HG02981 (cell line): ENCODE data around the gene RUNX2.

ENCODE experiments used
- ATAC-seq: cut with Tn5 transposase; IDR thresholded peaks from one replicate; pipeline ENCODE4 v1.9.1; 2021; ENCODE audit warnings: mild to moderate bottlenecking, moderate library complexity; ENCODE audit not compliant: unreplicated experiment

Gene RUNX2

GRCh38 chr6:45509426-45509825 is 181.3 kb downstream of the RUNX2 start:
- ATAC-seq = no peak

GRCh38 chr6:45512717-45513116 is 184.6 kb downstream of the RUNX2 start:
- no peak for ATAC-seq

GRCh38 chr6:45513213-45513618 is 185.1 kb downstream of the RUNX2 start:
- no peak for ATAC-seq

GRCh38 chr6:45513843-45514242 is 185.7 kb downstream of the RUNX2 start:
- no peak for ATAC-seq

GRCh38 chr6:45514454-45515230 is 186.5 kb downstream of the RUNX2 start:
- no peak for ATAC-seq

GRCh38 chr6:45518013-45518720 is 190.0 kb downstream of the RUNX2 start:
- ATAC-seq = no peak

GRCh38 chr6:45521226-45521625 is 193.1 kb downstream of the RUNX2 start:
- no peak for ATAC-seq

GRCh38 chr6:45522486-45522885 is 194.4 kb downstream of the RUNX2 start:
- ATAC-seq = no peak

GRCh38 chr6:45527210-45527609 is 199.1 kb downstream of the RUNX2 start:
- ATAC-seq = no peak

- ATAC-seq = no peak
Observed at GRCh38 chr6:45531999-45532595, 204.0 kb downstream of the RUNX2 start.

- ATAC-seq = no peak
Observed at GRCh38 chr6:45532721-45533210, 204.6 kb downstream of the RUNX2 start.

GRCh38 chr6:45533386-45533785 is 205.3 kb downstream of the RUNX2 start:
- ATAC-seq = no peak

- no peak for ATAC-seq
Observed at GRCh38 chr6:45535933-45536332, 207.8 kb downstream of the RUNX2 start.

- no peak for ATAC-seq
Observed at GRCh38 chr6:45537539-45537938, 209.4 kb downstream of the RUNX2 start.

GRCh38 chr6:45538641-45539547 is 210.8 kb downstream of the RUNX2 start:
- no peak for ATAC-seq

GRCh38 chr6:45540375-45540920 is 212.3 kb downstream of the RUNX2 start:
- ATAC-seq = no peak

GRCh38 chr6:45541934-45542333 is 213.8 kb downstream of the RUNX2 start:
- ATAC-seq = no peak

- no peak for ATAC-seq
Observed at GRCh38 chr6:45543298-45544235, 215.4 kb downstream of the RUNX2 start.

- ATAC-seq = no peak
Observed at GRCh38 chr6:45545416-45545815, 217.3 kb downstream of the RUNX2 start.
